Left ventricle myocardium inferior (tissue), 1 donor: Measurements from ENCODE around the gene PCDHA2. TPM values are rescaled to one million over a fixed set of nuclear protein-coding genes. Genes with fewer than 3 reads are reported as not detected.
"Not testable (repeated sequence)": the region's sequence is repeated elsewhere in the genome, so short reads cannot be mapped to it uniquely, and the experiment has no call there.

ENCODE experiments used
- DNase-seq: peaks from one replicate; pipeline ENCODE4 v3.0.0-alpha.2; 2020
- H3K27ac ChIP-seq: fragments of 200-600 bp; replicated peaks from 2 replicates; pipeline ENCODE4 v1.8.0; 2021
- H3K27me3 ChIP-seq: fragments of 200-600 bp; 2 replicates; pipeline ENCODE4 v1.8.0; 2021; ENCODE audit warnings: low read depth
- H3K36me3 ChIP-seq: fragments of 200-600 bp; 2 replicates; pipeline ENCODE4 v1.8.0; 2021
- H3K4me1 ChIP-seq: fragments of 200-600 bp; 2 replicates; pipeline ENCODE4 v1.8.0; 2021
- H3K4me3 ChIP-seq: fragments of 200-600 bp; 2 replicates; pipeline ENCODE4 v1.8.0; 2021; ENCODE audit warnings: mild to moderate bottlenecking, moderate library complexity
- H3K9me3 ChIP-seq: fragments of 200-600 bp; replicated peaks from 2 replicates; pipeline ENCODE4 v1.8.0; 2021
- intact Hi-C: fragments of 100-400 bp; cut with micrococcal nuclease; formaldehyde crosslinking; loops from one replicate; pipeline ENCODE4 v1.11.0; 2022
- total RNA-seq: library from RNA; stranded (reverse); fragmentation: NEBNext Ultra II Directional; extraction: Animal tissue kit (Norgen Biotek cat#: 25700); gene quantifications from one replicate; pipeline ENCODE4 v1.2.1, GENCODE V29; 2021
- TF ChIP-seq, protein P1 (sequence below): fragments of 200-600 bp; IDR thresholded peaks from 2 replicates; pipeline ENCODE4 v1.8.0; 2021; ENCODE audit warnings: antibody characterized with exemption, mild to moderate bottlenecking, borderline replicate concordance
- donor health status: DM: no; HTN: yes; CAD: no; lungs with severe emphysema.

Gene PCDHA2
- total RNA-seq, 1 donor from 2014 or later: not detected

GRCh38 chr5:140806834-140807775, 12.5 kb downstream of the PCDHA2 start, which contains the start of gene PCDHA4:
Gene PCDHA4 (plus strand): TSS chr5:140807068.
- TF ChIP-seq, protein P1, sequence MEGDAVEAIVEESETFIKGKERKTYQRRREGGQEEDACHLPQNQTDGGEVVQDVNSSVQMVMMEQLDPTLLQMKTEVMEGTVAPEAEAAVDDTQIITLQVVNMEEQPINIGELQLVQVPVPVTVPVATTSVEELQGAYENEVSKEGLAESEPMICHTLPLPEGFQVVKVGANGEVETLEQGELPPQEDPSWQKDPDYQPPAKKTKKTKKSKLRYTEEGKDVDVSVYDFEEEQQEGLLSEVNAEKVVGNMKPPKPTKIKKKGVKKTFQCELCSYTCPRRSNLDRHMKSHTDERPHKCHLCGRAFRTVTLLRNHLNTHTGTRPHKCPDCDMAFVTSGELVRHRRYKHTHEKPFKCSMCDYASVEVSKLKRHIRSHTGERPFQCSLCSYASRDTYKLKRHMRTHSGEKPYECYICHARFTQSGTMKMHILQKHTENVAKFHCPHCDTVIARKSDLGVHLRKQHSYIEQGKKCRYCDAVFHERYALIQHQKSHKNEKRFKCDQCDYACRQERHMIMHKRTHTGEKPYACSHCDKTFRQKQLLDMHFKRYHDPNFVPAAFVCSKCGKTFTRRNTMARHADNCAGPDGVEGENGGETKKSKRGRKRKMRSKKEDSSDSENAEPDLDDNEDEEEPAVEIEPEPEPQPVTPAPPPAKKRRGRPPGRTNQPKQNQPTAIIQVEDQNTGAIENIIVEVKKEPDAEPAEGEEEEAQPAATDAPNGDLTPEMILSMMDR: peak; percentile 47
- intact Hi-C loops: no loop called here
- Histone ChIP-seq H3K27ac (no peak within 1 kb of the TSS), H3K27me3 (peaks cover 49% of the 10 kb centered on the region), H3K9me3 (peaks cover 68% of the 10 kb centered on the region), H3K4me3 (peak within 1 kb of the TSS; percentile 59), H3K36me3 (no peaks in the 10 kb centered on the region), H3K4me1 (no peaks in the 10 kb centered on the region)
- DNase-seq: no peak

- H3K36me3 ChIP-seq, intact Hi-C loops, H3K4me3 ChIP-seq, H3K27ac ChIP-seq, H3K4me1 ChIP-seq, DNase-seq: not testable (repeated sequence)
- H3K9me3 ChIP-seq: peaks cover 61% of the 10 kb centered on the region
- peaks cover 36% of the 10 kb centered on the region for H3K27me3 ChIP-seq
Observed at GRCh38 chr5:140808241-140808888, 13.7 kb downstream of the PCDHA2 start.

- no peak for DNase-seq
Observed at GRCh38 chr5:140808889-140809291, 14.2 kb downstream of the PCDHA2 start.

DNA sequence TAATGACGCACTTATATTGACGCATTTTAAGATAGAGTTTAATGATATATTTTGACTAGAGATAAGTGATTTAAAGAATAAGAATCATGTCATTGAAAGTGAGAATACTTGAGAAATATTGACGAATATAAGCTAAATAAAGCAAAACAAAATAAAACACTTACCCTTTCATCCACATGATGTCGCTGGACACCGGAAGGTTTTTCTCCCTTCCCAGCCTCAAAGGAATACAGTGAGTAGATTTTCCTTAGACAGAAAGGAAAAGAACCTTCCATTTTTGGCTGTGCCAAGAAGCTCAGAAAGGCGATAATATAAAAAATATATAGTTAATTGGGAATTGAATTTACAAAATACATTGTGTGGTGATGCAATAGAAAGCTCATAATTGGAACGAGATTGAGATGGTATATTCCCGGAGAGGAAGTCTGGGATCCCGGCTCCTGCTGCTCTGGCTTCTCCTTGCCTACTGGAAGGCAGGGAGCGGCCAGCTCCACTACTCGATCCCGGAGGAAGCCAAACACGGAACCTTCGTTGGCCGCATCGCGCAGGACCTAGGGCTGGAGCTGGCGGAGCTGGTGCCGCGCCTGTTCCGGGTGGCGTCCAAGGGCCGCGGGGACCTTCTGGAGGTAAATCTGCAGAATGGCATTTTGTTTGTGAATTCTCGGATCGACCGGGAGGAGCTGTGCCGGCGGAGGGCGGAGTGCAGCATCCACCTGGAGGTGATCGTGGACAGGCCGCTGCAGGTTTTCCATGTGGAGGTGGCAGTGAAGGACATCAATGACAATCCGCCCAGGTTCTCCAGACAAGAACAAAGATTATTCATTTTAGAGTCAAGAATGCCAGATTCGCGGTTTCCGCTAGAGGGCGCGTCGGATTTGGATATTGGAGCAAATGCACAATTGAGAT, 27.0 kb downstream of the PCDHA2 start, which contains the start of gene PCDHA5:
Gene PCDHA5 (plus strand): TSS at position 239 of the 906 bp plus-strand sequence.
- DNase-seq: no peak
- Histone ChIP-seq H3K9me3 (peaks cover 46% of the 10 kb centered on the region), H3K36me3 (no peaks in the 10 kb centered on the region), H3K27ac (no peak within 1 kb of the TSS), H3K27me3 (peaks cover 55% of the 10 kb centered on the region), H3K4me1 (no peaks in the 10 kb centered on the region), H3K4me3 (no peak within 1 kb of the TSS)
- intact Hi-C loops: no loop called here
- TF ChIP-seq, protein P1: peak; percentile 39

More at GRCh38 chr5:140808889-140809291, 14.2 kb downstream of the PCDHA2 start:
- Histone ChIP-seq H3K27me3 (peaks cover 33% of the 10 kb centered on the region), H3K4me3 (no peak overlapping the region), H3K4me1 (no peaks in the 10 kb centered on the region), H3K27ac (no peak overlapping the region), H3K36me3 (no peaks in the 10 kb centered on the region), H3K9me3 (peaks cover 56% of the 10 kb centered on the region)
- TF ChIP-seq, protein P1: no peak
- intact Hi-C loops: no loop called here

GRCh38 chr5:140822281-140822629, 27.6 kb downstream of the PCDHA2 start:
- DNase-seq: no peak
- TF ChIP-seq, protein P1: no peak
- intact Hi-C loops: no loop called here
- Histone ChIP-seq H3K4me3 (no peak overlapping the region), H3K36me3 (no peaks in the 10 kb centered on the region), H3K4me1 (no peaks in the 10 kb centered on the region), H3K27me3 (peaks cover 62% of the 10 kb centered on the region), H3K27ac (no peak overlapping the region), H3K9me3 (peaks cover 41% of the 10 kb centered on the region)

DNA sequence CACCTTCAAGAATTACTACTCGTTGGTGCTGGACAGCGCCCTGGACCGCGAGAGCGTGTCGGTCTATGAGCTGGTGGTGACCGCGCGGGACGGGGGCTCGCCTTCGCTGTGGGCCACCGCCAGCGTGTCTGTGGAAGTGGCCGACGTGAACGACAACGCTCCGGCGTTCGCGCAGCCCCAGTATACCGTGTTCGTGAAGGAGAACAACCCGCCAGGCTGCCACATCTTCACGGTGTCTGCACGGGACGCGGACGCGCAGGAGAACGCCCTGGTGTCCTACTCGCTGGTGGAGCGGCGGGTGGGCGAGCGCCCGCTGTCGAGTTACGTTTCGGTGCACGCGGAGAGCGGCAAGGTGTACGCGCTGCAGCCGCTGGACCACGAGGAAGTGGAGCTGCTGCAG, 28.3 kb downstream of the PCDHA2 start:
- peaks cover 47% of the 10 kb centered on the region for H3K9me3 ChIP-seq
- H3K4me1 ChIP-seq, H3K36me3 ChIP-seq, intact Hi-C loops, DNase-seq, H3K27ac ChIP-seq, H3K4me3 ChIP-seq: not testable (repeated sequence)
- peaks cover 69% of the 10 kb centered on the region for H3K27me3 ChIP-seq
